Fibroblast of lung (primary cell): ENCODE results near the gene C16orf95. TPM values are rescaled to one million over a fixed set of nuclear protein-coding genes. Genes with fewer than 3 reads are reported as not detected.

Source experiments
- DNase-seq, 2 donors: peaks; one replicate each; pipeline versions ENCODE4 v3.0.0 to v3.0.0-alpha.2; 2010; ENCODE audit warnings: low read depth in 2 of 2
- H2AFZ ChIP-seq: 2 replicates; pipeline ENCODE4 v1.5.1; 2012; ENCODE audit warnings: low read length, control low read depth, inconsistent platforms
- H3K27ac ChIP-seq: 2 replicates; pipeline ENCODE4 v1.5.1; 2011; ENCODE audit warnings: low read length, control low read depth; ENCODE audit not compliant: insufficient read depth
- H3K27me3 ChIP-seq: 2 replicates; pipeline ENCODE4 v1.5.1; 2011; ENCODE audit warnings: mild to moderate bottlenecking, low read length; ENCODE audit not compliant: control insufficient read depth, insufficient read depth
- H3K36me3 ChIP-seq: 2 replicates; pipeline ENCODE4 v1.5.1; 2011; ENCODE audit warnings: low read length; ENCODE audit not compliant: control insufficient read depth, insufficient read depth
- H3K4me1 ChIP-seq: 2 replicates; pipeline ENCODE4 v1.5.1; 2011; ENCODE audit warnings: low read length; ENCODE audit not compliant: control insufficient read depth, insufficient read depth; ENCODE audit errors: extremely low read depth
- H3K4me2 ChIP-seq: 2 replicates; pipeline ENCODE4 v1.5.1; 2011; ENCODE audit warnings: low read length, control low read depth; ENCODE audit not compliant: insufficient read depth; ENCODE audit errors: extremely low read depth
- H3K4me3 ChIP-seq, 4 experiments: fragments of 200-600 bp in 1 of 4; sonication (generic) in 1 of 4; replicated peaks in 1 of 4; 2 replicates each; pipeline ENCODE4 v1.5.1; 2011 to 2016; ENCODE audit warnings: low read length in 4 of 4, low read depth in 3 of 4, mild to moderate bottlenecking in 3 of 4, control low read depth in 2 of 4, inconsistent platforms in 1 of 4, mixed read lengths in 1 of 4; ENCODE audit not compliant: insufficient read depth in 1 of 4; ENCODE audit errors: control extremely low read depth in 1 of 4
- H3K79me2 ChIP-seq: 2 replicates; pipeline ENCODE4 v1.5.1; 2012; ENCODE audit warnings: mild to moderate bottlenecking, low read length, inconsistent platforms; ENCODE audit not compliant: control insufficient read depth, insufficient read depth
- H3K9ac ChIP-seq: 2 replicates; pipeline ENCODE4 v1.5.1; 2011; ENCODE audit warnings: mild to moderate bottlenecking, low read length, control low read depth; ENCODE audit not compliant: insufficient read depth
- H3K9me3 ChIP-seq: 2 replicates; pipeline ENCODE4 v1.5.1; 2012; ENCODE audit warnings: low read depth, low read length; ENCODE audit not compliant: control insufficient read depth, insufficient read depth
- H4K20me1 ChIP-seq: 2 replicates; pipeline ENCODE4 v1.5.1; 2011; ENCODE audit warnings: low read length; ENCODE audit not compliant: control insufficient read depth, insufficient read depth; ENCODE audit errors: extremely low read depth
- CTCF ChIP-seq, 2 donors: IDR thresholded peaks in 1 of 2; conservative IDR thresholded peaks in 1 of 2; 1 replicate in 1 of 2; 2 replicates in 1 of 2; pipeline ENCODE4 v1.5.1; 2011 to 2012; ENCODE audit warnings: low read length in 2 of 2, control low read depth in 1 of 2, inconsistent platforms in 1 of 2, low read depth in 1 of 2, mild to moderate bottlenecking in 1 of 2
- EZH2 ChIP-seq: IDR thresholded peaks from 2 replicates; pipeline ENCODE4 v1.5.1; 2012; ENCODE audit warnings: low read length, control low read depth, mild to moderate bottlenecking; ENCODE audit errors: missing control alignments
- polyA plus RNA-seq, 2 donors: library from polyadenylated mRNA; depleted of rRNA in 1 of 2; stranded (reverse) in 1 of 2; unstranded in 1 of 2; fragments of >200 nt; gene quantifications; 2 replicates each; pipeline ENCODE4 v1.2.1, GENCODE V29; 2011 to 2012; ENCODE audit warnings: missing spikeins in 1 of 2
- total RNA-seq: library from RNA; depleted of rRNA; stranded (reverse); fragments of >200 nt; gene quantifications from 2 replicates; pipeline ENCODE4 v1.2.1, GENCODE V29; 2014

The C16orf95 gene
- total and polyA plus RNA-seq, 2 donors (not counting 1 experiment from before 2014, with no cell fraction given) = 1.3 to 5.4 TPM

- no peak for TF ChIP-seq EZH2
- no peak for TF ChIP-seq CTCF (conservative IDR thresholded peaks at IDR 0.05 in 1 of 2, IDR thresholded peaks at IDR 0.05 in 1 of 2; ENCODE audit: low read depth in 1 of 2, low read length in 2 of 2)
- Histone ChIP-seq H2AFZ (no peak overlapping the region), H3K4me2 (no peak overlapping the region)
These were observed 51.9 kb downstream of the C16orf95 start for GRCh38 chr16:87265261-87265660.

GRCh38 chr16:87264634-87265033 lies 52.6 kb downstream of the C16orf95 start:
- DNase-seq = no peak
- Histone ChIP-seq H3K36me3 (no peaks in the 10 kb centered on the region), H3K4me2 (no peak overlapping the region), H3K9ac (no peak overlapping the region), H3K79me2 (no peaks in the 10 kb centered on the region), H3K27ac (no peak overlapping the region), H3K4me3 (no peak overlapping the region), H4K20me1 (no peaks in the 10 kb centered on the region), H3K9me3 (no peaks in the 10 kb centered on the region), H3K4me1 (no peaks in the 10 kb centered on the region), H3K27me3 (no peaks in the 10 kb centered on the region), H2AFZ (no peak overlapping the region)
- TF ChIP-seq CTCF (conservative IDR thresholded peaks at IDR 0.05 in 1 of 2, IDR thresholded peaks at IDR 0.05 in 1 of 2; ENCODE audit: low read depth in 1 of 2, low read length in 2 of 2) = no peak

More at GRCh38 chr16:87265261-87265660, 51.9 kb downstream of the C16orf95 start:
- H3K27me3 ChIP-seq = no peaks in the 10 kb centered on the region
- H3K4me1 ChIP-seq = no peaks in the 10 kb centered on the region
- H3K9ac ChIP-seq = no peak overlapping the region
- no peaks in the 10 kb centered on the region for H3K9me3 ChIP-seq
- H4K20me1 ChIP-seq = no peaks in the 10 kb centered on the region
- no peak overlapping the region for H3K27ac ChIP-seq
- DNase-seq = no peak
- no peaks in the 10 kb centered on the region for H3K79me2 ChIP-seq
- H3K4me3 ChIP-seq = no peak overlapping the region
- H3K36me3 ChIP-seq = no peaks in the 10 kb centered on the region

GRCh38 chr16:87263418-87264052 lies 53.7 kb downstream of the C16orf95 start:
- no peak overlapping the region for H3K4me3 ChIP-seq
- H3K27me3 ChIP-seq = no peaks in the 10 kb centered on the region
- H3K36me3 ChIP-seq = no peaks in the 10 kb centered on the region
- H3K4me2 ChIP-seq = no peak overlapping the region
- no peaks in the 10 kb centered on the region for H3K4me1 ChIP-seq
- no peaks in the 10 kb centered on the region for H3K79me2 ChIP-seq
- TF ChIP-seq EZH2 (no peak), CTCF (conservative IDR thresholded peaks at IDR 0.05 in 1 of 2, IDR thresholded peaks at IDR 0.05 in 1 of 2; ENCODE audit: low read depth in 1 of 2, low read length in 2 of 2) (no peak)
- H3K9me3 ChIP-seq = no peaks in the 10 kb centered on the region
- no peak overlapping the region for H3K27ac ChIP-seq
- no peak for DNase-seq
- H2AFZ ChIP-seq = no peak overlapping the region
- H4K20me1 ChIP-seq = no peaks in the 10 kb centered on the region
- no peak overlapping the region for H3K9ac ChIP-seq
